Endodermal cell (in vitro differentiated cells): ENCODE results near the gene CRYBB2. TPM values are rescaled to one million over a fixed set of nuclear protein-coding genes. Genes with fewer than 3 reads are reported as not detected.

ENCODE experiments used
- total RNA-seq, 2 donors: library from RNA; stranded (reverse); fragmentation: NEBNext Ultra II Directional in 1 of 2; extraction: Animal tissue kit (Norgen Biotek cat#: 25700) in 1 of 2; gene quantifications; 2 replicates in 1 of 2; 3 replicates in 1 of 2; pipeline ENCODE4 v1.2.1, GENCODE V29; 2021

The CRYBB2 gene
- total RNA-seq, 2 donors from 2014 or later = not detected

Other genes with a start within 250 kb of the CRYBB2 start
- under 1 TPM in 1 of 2 donors, not detected in 1; 0.97 TPM for gene CRYBB3, start 19.8 kb upstream of the CRYBB2 start, total RNA-seq